Neutrophil (primary cell): ENCODE measurements around the gene PIK3R6.

Source experiments
- H3K27ac ChIP-seq: fragments of 200-600 bp; sonication (generic); 2 replicates; pipeline ENCODE4 v1.5.1; 2016; ENCODE audit warnings: mild to moderate bottlenecking, moderate library complexity
- H3K27me3 ChIP-seq: fragments of 200-600 bp; sonication (generic); 2 replicates; pipeline ENCODE4 v1.6.0; 2016; ENCODE audit warnings: mild to moderate bottlenecking
- H3K36me3 ChIP-seq: fragments of 200-600 bp; sonication (generic); 2 replicates; pipeline ENCODE4 v1.5.1; 2017
- H3K4me1 ChIP-seq, 2 experiments: fragments of 200-600 bp in 1 of 2; sonication (generic) in 1 of 2; 1 replicate in 1 of 2; 2 replicates in 1 of 2; pipeline versions ENCODE4 v1.5.1 to v1.6.1; 2013 to 2016; ENCODE audit warnings: low read depth in 1 of 2, low read length in 1 of 2, mild to moderate bottlenecking in 1 of 2, moderate library complexity in 1 of 2; ENCODE audit not compliant: control insufficient read depth in 1 of 2, insufficient read depth in 1 of 2
- H3K4me3 ChIP-seq, 2 experiments: fragments of 200-600 bp in 1 of 2; sonication (generic) in 1 of 2; 1 replicate in 1 of 2; 2 replicates in 1 of 2; pipeline ENCODE4 v1.5.1; 2013 to 2016; ENCODE audit warnings: low read depth in 1 of 2, low read length in 1 of 2, mild to moderate bottlenecking in 1 of 2, moderate library complexity in 1 of 2
- H3K9me3 ChIP-seq: fragments of 200-600 bp; sonication (generic); 2 replicates; pipeline ENCODE4 v1.5.1; 2016
- CTCF ChIP-seq: fragments of 200-600 bp; sonication (generic); IDR thresholded peaks from 2 replicates; pipeline ENCODE4 v1.5.1; 2016; ENCODE audit warnings: antibody characterized with exemption

The PIK3R6 gene

GRCh38 chr17:8904201-8904600 lies 36.7 kb upstream of the PIK3R6 start:
- Histone ChIP-seq H3K9me3 (no peaks in the 10 kb centered on the region), H3K4me1 (peaks cover 4% of the 10 kb centered on the region in 2 experiments), H3K36me3 (peaks cover 100% of the 10 kb centered on the region), H3K27ac (peak overlapping the region; percentile 49), H3K27me3 (no peaks in the 10 kb centered on the region), H3K4me3 (no peak overlapping the region)
- TF ChIP-seq CTCF = no peak

DNA sequence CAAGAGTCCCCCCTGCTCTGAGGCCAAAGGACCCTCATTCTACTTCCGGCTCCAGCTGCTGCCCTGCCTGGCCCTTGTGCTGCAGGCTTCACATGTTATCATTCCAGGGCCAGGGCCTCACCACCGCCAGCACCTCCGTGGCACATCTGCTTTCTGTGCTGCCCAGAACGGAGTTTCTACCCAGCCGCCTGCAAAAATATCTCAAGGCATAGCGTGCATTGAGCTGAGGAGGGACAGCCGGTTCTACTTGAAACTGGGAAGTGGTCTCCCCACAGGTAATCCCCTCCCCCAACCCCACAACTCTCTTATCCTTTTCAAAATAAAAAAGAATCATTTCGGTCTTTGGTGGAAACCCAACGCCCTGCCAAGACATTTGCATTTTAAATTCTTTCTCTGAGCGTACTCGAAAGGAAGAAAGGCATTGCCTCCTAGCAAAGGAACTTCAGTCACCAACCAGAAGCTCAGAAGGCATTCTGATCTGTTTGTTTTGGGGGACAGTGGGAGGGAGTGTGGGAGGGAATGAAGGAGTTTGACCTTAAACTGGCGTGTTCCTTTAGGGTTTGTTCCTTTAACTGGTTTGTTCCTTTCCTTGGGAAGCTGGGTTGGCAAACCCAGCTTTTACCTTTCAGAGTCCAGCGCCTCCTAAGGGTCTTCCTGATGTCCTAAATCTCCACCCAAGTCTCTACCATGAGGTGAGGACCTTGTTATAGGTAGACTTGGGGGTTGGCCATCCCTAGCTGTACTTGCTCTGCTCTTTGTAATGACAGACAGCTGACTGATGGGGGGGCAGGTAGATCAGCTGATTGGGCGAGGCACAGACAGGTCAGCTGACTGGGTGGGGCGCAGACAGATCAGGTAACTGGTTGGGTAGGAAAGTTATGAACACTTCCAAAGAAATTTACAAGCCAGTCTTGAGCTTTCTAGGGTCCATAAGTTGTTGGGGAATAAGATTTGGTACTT lies 33.4 kb upstream of the PIK3R6 start:
- Histone ChIP-seq H3K9me3 (no peaks in the 10 kb centered on the region), H3K27me3 (no peaks in the 10 kb centered on the region), H3K4me1 (peaks cover 29 to 32% of the 10 kb centered on the region in 2 experiments), H3K27ac (peak overlapping the region; percentile 74), H3K36me3 (peaks cover 100% of the 10 kb centered on the region), H3K4me3 (no peak overlapping the region)
- TF ChIP-seq CTCF = no peak

- Histone ChIP-seq H3K27ac (peak overlapping the region; percentile 74), H3K36me3 (peaks cover 100% of the 10 kb centered on the region), H3K9me3 (no peaks in the 10 kb centered on the region), H3K4me1 (peaks cover 29 to 32% of the 10 kb centered on the region in 2 experiments), H3K27me3 (no peaks in the 10 kb centered on the region), H3K4me3 (no peak overlapping the region)
- no peak for TF ChIP-seq CTCF
Measured at GRCh38 chr17:8900207-8900606, 32.7 kb upstream of the PIK3R6 start.

DNA sequence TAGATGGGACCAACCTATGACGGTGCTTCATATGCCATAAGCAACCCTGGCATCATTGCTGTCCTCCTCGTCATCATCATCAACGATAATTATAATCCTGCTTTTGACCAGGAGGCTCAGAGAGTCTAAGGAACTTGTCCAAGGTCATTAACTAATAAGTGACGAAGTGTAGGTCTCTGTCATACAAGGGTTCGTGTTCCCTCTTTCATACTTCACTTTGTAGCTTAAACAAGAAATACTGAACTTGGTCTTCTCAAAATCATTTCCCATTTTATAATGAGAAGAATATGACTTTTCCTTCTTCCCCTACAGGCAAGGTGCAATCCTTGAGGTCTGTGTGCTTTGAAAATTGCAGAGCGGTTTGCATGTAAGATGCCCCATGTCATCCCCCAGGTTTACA lies 31.2 kb upstream of the PIK3R6 start:
- Histone ChIP-seq H3K9me3 (no peaks in the 10 kb centered on the region), H3K4me1 (peaks cover 32% of the 10 kb centered on the region in 2 experiments), H3K27ac (peak overlapping the region; percentile 74), H3K27me3 (no peaks in the 10 kb centered on the region), H3K4me3 (peak overlapping the region in 1 of 2 experiments; percentile 16), H3K36me3 (peaks cover 100% of the 10 kb centered on the region)
- TF ChIP-seq CTCF = no peak

DNA sequence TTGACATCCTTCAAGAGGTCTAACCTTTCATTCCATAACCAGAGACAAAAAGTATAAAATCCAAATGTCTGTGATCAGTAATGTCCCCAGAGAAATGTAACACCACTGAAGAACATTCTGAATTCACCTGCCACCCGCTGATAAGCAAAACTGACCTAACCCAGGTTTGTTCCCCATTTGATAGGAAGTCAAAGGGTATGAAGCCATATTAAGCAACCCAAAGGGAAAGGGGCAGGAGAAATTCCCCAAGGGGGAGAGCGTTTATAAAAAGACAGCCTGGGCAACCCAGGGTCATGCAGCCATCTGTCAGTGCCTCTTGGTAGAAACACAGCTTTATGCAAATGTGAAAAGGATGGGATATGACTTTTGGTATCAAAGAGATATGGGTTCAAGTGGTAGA lies 30.7 kb upstream of the PIK3R6 start:
- Histone ChIP-seq H3K9me3 (no peaks in the 10 kb centered on the region), H3K4me1 (peaks cover 32% of the 10 kb centered on the region in 2 experiments), H3K27me3 (no peaks in the 10 kb centered on the region), H3K36me3 (peaks cover 100% of the 10 kb centered on the region), H3K27ac (peak overlapping the region; percentile 74), H3K4me3 (peak overlapping the region in 1 of 2 experiments; percentile 5)
- TF ChIP-seq CTCF = no peak
